ENCODE results near the gene C18orf54.

C18orf54 gene

DNA sequence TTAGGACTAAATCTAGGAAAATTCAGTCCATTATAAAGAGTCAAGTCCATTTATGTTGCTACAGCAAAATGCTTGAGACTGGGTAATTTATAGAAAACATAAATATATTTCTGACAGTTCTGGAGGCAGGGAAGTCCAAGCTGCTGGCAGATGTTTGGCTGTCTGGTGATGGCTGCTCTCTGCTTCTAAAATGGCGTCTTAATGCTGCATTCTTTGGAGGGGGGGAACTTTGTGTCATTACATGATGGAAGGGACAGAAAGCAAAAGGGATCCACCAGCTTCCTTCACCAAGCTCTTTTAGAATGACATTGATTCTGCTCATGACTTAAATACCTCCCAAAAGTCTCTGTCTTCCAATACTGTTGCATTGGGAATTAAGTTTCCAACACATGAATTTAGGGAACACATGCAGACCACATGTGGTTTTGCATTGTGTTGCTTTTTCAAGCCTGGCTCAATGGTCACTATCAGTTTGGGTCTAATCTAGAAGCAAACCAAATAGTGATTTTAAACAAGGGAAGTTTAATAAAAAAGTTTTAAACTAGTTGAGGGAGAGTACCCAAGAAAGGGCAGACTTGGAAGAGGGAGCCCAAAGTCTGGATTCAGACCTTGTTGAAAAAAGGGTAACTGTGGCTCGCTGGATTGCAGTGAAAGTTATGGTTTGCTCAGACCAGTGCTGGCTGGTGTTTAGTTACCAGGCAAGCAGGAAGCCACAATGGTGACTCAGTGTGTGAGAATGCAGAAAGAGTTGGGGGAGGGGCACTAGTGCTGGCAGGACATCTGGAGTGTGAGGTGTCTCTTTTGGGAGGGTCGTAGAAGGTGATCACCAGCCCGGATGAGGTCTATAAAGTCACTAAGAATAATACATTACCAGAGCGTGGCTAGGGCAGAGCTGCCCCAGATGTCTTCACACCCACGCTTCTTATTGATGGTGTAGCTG, 30.8 kb downstream of the C18orf54 start (continued):
- TF ChIP-seq MYNN (tag by site-specific recombination; IDR thresholded peaks at IDR 0.05; ENCODE audit: borderline replicate concordance) (no peak), ZNF701 (tag by site-specific recombination; IDR thresholded peaks at IDR 0.05) (no peak), ZNF274 (IDR thresholded peaks at IDR 0.05; ENCODE audit: low read length) (no peak), ZNF274 (tag by site-specific recombination; IDR thresholded peaks at IDR 0.05; ENCODE audit: borderline replicate concordance) (no peak), ZNF600 (tag by site-specific recombination; IDR thresholded peaks at IDR 0.05) (peak; percentile 38; the same call in 1 of the 2 replicates), ZNF239 (tag by site-specific recombination; IDR thresholded peaks at IDR 0.05) (no peak), ZFP37 (tag by site-specific recombination; IDR thresholded peaks at IDR 0.05) (no peak), ZNF335 (tag by site-specific recombination; conservative IDR thresholded peaks at IDR 0.05) (0 out of 2 replicates have a peak, but pooled peaks have one; percentile 17), ZNF175 (tag by site-specific recombination; IDR thresholded peaks at IDR 0.05) (no peak), ZNF585B (tag by site-specific recombination; IDR thresholded peaks at IDR 0.05) (no peak), ZBTB6 (tag by site-specific recombination; IDR thresholded peaks at IDR 0.05) (no peak), ZNF391 (tag by site-specific recombination; IDR thresholded peaks at IDR 0.05; ENCODE audit: borderline replicate concordance, low read depth) (no peak), YY1 (tag by site-specific recombination; IDR thresholded peaks at IDR 0.05) (no peak), ZNF302 (tag by site-specific recombination; IDR thresholded peaks at IDR 0.05; ENCODE audit: low read depth) (no peak), ZNF350 (tag by site-specific recombination; IDR thresholded peaks at IDR 0.05) (no peak), ZNF155 (tag by site-specific recombination; IDR thresholded peaks at IDR 0.05) (no peak), ZBTB7A (tag by site-specific recombination; IDR thresholded peaks at IDR 0.05; ENCODE audit: low read depth) (no peak), ZNF654 (tag by site-specific recombination; IDR thresholded peaks at IDR 0.05; ENCODE audit: low read depth) (no peak), ZXDB (tag by site-specific recombination; IDR thresholded peaks at IDR 0.05) (0 out of 2 replicates have a peak, but pooled peaks have one; percentile 11), SETDB1 (IDR thresholded peaks at IDR 0.05; ENCODE audit: insufficient read length, low read length) (no peak), ZFHX2 (tag by site-specific recombination; conservative IDR thresholded peaks at IDR 0.05) (0 out of 2 replicates have a peak, but pooled peaks have one; percentile 21), ZNF16 (tag by site-specific recombination; IDR thresholded peaks at IDR 0.05; ENCODE audit: low read depth) (no peak), YY2 (tag by site-specific recombination; IDR thresholded peaks at IDR 0.05) (no peak), KLF1 (tag by site-specific recombination; IDR thresholded peaks at IDR 0.05) (no peak), ZSCAN16 (tag by site-specific recombination; IDR thresholded peaks at IDR 0.05) (no peak), ZNF626 (tag by site-specific recombination; IDR thresholded peaks at IDR 0.05) (no peak), ZNF76 (tag by site-specific recombination; IDR thresholded peaks at IDR 0.05; ENCODE audit: borderline replicate concordance, low read depth) (no peak), ZNF184 (tag by site-specific recombination; IDR thresholded peaks at IDR 0.05) (no peak), KLF17 (tag by site-specific recombination; IDR thresholded peaks at IDR 0.05) (peak; percentile 88), FEZF1 (tag by site-specific recombination; IDR thresholded peaks at IDR 0.05) (no peak), SCRT2 (tag by site-specific recombination; IDR thresholded peaks at IDR 0.05) (no peak)
- TF ChIP-seq, protein P1, sequence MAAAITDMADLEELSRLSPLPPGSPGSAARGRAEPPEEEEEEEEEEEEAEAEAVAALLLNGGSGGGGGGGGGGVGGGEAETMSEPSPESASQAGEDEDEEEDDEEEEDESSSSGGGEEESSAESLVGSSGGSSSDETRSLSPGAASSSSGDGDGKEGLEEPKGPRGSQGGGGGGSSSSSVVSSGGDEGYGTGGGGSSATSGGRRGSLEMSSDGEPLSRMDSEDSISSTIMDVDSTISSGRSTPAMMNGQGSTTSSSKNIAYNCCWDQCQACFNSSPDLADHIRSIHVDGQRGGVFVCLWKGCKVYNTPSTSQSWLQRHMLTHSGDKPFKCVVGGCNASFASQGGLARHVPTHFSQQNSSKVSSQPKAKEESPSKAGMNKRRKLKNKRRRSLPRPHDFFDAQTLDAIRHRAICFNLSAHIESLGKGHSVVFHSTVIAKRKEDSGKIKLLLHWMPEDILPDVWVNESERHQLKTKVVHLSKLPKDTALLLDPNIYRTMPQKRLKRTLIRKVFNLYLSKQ (tag by site-specific recombination; IDR thresholded peaks at IDR 0.05; ENCODE audit: borderline replicate concordance) = no peak
- TF ChIP-seq, protein P2, sequence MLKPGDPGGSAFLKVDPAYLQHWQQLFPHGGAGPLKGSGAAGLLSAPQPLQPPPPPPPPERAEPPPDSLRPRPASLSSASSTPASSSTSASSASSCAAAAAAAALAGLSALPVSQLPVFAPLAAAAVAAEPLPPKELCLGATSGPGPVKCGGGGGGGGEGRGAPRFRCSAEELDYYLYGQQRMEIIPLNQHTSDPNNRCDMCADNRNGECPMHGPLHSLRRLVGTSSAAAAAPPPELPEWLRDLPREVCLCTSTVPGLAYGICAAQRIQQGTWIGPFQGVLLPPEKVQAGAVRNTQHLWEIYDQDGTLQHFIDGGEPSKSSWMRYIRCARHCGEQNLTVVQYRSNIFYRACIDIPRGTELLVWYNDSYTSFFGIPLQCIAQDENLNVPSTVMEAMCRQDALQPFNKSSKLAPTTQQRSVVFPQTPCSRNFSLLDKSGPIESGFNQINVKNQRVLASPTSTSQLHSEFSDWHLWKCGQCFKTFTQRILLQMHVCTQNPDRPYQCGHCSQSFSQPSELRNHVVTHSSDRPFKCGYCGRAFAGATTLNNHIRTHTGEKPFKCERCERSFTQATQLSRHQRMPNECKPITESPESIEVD (tag by site-specific recombination; IDR thresholded peaks at IDR 0.05) = no peak

All from HEK293 (cell line).